ENCODE data around the gene RPLP1.
A peak's percentile ranks its signal among the peaks of the same experiment; 100 is the strongest.
"Not testable (repeated sequence)": the region's sequence is repeated elsewhere in the genome, so short reads cannot be mapped to it uniquely, and the experiment has no call there.

The RPLP1 gene

GRCh38 chr15:69443032-69443611 lies 9.5 kb upstream of the RPLP1 start:
- DNase-seq, result peak in 1 of 2 donors; percentile 25

- no peak for DNase-seq
These were observed 7.9 kb upstream of the RPLP1 start for GRCh38 chr15:69444686-69445085.

GRCh38 chr15:69446953-69447352 lies 5.7 kb upstream of the RPLP1 start:
- no peak for DNase-seq

- not testable (repeated sequence) for DNase-seq
These were observed 2.4 kb upstream of the RPLP1 start for GRCh38 chr15:69450221-69450620.

- DNase-seq, result no peak
These were observed 1.5 kb upstream of the RPLP1 start for GRCh38 chr15:69450968-69451695.

- peak in 1 of 2 donors; percentile 25 for DNase-seq
These were observed 497 bp upstream of the RPLP1 start for GRCh38 chr15:69451951-69452691.

GRCh38 chr15:69454953-69455352 lies 2.3 kb downstream of the RPLP1 start:
- no peak for DNase-seq

GRCh38 chr15:69456208-69457166 lies 3.9 kb downstream of the RPLP1 start:
- no peak for DNase-seq

DNA sequence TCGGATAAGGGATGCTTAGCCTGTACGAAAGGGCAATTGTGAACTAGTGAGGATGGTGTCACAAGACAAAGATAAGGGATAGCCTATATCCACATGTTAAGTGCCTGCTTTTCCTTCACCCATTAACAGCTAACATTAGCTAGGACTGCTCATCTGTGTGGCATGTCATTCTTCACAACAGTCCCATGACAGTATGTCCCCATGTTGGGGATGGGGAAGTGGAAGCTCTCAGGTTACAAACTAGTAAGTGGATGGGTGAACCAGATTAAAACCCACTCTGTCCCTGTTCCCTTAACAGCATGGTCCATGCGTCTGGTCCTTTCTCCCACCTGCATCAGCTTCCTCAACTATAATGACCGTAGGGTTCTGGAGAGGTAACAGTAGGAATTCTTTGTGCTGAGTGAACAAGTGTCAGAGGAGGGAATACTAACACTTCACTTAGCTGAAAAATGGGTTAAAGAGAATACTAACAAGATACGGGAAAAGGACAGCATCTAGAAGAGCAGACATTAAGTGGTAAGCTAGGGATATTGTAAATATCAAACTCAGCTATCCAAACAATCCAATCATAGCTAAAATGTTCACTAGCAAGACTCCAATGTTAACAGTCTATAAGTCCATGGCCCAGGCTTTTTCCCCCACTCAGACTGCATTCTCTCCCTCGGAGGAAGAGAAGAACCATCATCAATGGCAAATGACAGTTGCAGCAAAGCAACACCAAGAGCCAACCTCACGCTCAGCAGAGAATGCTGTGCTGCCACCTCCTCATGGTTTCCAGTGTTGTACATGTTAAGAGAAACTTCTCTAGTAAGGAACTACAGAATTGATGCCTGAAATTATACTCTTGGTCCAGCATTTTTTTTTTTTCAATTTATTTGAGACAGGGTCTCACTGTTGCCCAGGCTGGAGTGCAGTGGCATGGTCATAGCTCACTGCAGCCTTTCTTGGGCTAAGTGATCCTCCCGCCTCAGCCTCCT lies 5.0 kb downstream of the RPLP1 start:
- DNase-seq, result no peak

DNA sequence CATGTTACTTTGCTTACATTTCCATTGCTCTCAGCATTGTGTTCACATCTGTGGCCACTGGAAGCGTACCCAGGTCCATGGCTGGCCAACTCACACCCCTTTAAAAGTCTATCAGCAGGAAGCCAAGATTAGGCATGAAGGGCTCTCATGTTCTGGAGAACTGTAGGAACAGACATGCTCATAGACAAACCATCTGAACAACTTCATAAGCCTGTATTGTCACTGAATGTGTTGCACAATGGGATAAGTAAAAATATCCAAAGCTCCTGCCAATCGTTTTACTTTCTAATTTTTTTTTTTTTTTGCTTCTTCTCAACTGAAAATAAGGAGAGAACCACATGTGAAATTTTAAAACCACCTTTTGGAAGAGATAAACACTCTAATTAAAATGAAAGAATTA lies 6.4 kb downstream of the RPLP1 start:
- DNase-seq, result no peak

DNA sequence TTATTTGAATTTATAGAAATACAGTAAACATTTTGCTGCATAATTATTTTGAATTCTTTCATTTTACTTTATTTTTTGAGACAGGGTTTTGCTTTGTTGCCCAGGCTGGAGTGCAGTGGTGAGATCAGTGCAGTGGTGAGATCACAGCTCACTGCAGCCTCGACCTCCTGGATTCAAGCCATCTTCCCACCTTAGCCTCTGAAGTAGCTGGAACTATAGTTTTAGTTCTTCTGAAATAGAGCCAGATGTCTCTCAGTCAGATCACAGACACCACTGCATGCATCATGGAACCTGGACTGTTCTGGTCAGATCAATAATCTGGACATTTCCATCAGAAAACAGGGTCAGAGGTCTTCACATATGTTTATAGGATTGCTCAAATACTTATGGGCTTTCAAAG lies 7.9 kb downstream of the RPLP1 start:
- DNase-seq, result no peak

- no peak for DNase-seq
These were observed 9.4 kb downstream of the RPLP1 start for GRCh38 chr15:69462030-69462492.

- peak; percentile 93 to 95 for DNase-seq
These were observed 10.0 kb downstream of the RPLP1 start for GRCh38 chr15:69462493-69463181.

DNA sequence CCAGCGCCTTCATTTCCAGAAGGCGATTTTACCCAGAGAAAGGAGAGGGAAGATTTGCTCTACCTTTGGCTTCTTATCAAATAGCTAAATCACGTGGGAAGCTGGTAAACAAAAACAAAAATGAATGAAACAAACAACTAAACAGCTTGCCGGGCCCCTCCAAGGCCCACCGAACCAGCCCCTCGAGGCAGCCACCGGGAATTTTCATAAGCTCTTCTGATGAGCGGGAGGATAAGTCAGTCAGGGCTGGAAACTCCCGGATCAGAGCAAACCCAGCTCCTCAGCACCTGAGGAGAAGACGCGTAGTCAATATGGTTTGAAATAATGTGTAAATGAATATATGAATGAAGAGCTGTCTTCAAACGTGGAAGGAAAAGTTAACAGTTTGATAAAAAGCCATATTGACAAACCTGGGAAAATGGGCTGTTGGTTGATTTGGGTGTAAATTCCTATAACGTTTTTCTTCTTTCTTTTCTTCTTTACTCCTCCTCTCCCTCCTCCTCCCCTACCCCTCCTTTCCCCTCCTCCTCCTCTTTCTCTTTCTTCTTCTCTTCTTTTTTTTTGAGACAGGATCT lies 10.7 kb downstream of the RPLP1 start:
- DNase-seq, result no peak

- DNase-seq, result no peak
These were observed 12.6 kb downstream of the RPLP1 start for GRCh38 chr15:69465253-69465652.

DNA sequence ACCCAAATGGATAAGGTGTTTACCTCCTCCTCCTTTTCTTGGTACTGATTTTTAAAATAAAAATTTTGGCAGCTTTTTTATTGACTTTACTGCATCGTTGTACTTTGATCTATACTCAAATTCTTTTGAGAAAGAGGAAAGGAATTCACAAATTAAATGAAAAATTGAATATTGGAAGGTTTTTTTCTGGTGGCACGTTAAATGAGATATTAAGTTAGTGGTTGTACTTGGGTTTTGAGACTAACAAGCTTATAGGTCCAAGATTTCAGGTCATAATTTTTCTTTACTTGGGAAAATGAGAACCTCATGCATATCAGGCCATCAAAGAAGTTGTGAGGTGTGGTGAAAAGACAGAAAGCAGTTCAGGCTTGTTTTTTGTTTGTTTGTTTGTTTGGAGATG lies 14.1 kb downstream of the RPLP1 start:
- no peak for DNase-seq

DNA sequence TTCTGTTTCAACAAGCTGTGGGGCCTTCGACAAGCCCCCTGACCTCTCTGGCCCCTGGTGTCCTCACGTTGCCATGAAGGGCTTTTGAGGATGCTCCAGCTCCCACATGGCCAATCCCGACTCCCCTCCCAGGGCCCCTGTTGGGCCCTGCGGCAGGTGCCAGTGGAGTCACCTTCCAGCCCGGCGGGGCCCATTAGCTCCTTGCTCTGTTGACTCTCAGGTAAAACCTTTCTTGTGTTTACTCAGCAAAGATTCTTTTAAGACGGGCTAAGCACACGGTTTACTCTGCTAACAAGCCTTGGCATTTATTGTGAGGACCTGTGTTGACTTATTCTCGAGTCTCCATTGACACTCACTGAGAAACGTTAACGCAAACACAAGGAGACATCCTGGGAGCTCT lies 15.0 kb downstream of the RPLP1 start:
- no peak for DNase-seq

DNA sequence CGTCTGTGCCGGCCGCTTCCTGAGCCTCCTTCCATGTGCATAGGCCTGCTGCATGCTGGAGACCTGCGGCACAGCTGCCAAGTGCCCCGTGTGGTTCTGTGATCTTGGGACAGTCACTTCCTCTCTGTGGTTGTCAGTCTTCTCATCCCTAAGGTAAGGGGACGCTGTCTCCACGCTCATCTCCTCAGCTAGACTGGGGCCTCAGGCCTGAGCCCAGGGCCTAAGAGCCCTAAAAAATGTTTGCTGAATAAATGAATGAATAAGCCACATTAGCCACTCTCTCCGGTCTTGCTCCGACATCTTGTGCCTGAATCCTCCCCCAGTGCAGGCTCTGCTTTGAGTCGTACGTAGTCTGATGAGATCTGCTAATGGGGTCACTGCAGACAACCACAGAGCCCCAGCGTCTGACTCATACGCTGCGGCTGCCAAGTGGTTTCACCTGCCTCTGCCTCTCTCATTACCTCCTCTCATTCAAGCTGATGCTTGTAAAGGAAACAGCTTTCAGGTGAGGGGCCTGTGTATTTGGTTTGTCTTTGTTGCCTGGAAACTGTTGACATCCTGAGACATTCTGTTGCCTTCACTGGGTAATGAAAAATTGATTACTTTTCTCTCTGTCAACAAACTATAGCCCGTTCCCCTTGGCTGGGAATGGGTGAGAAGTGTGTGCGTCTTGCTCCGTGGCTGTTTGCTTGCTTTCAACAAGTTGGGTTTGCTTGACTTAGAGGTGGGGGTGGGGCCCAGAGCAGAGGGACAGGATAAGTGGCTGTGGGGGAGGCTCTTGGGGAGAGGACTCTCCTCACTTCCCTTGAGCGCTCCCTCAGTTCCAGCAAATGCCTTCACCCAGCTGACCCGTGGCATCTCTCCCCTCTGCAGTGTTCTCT lies 15.9 kb downstream of the RPLP1 start:
- peak; percentile 84 to 90 for DNase-seq

DNA sequence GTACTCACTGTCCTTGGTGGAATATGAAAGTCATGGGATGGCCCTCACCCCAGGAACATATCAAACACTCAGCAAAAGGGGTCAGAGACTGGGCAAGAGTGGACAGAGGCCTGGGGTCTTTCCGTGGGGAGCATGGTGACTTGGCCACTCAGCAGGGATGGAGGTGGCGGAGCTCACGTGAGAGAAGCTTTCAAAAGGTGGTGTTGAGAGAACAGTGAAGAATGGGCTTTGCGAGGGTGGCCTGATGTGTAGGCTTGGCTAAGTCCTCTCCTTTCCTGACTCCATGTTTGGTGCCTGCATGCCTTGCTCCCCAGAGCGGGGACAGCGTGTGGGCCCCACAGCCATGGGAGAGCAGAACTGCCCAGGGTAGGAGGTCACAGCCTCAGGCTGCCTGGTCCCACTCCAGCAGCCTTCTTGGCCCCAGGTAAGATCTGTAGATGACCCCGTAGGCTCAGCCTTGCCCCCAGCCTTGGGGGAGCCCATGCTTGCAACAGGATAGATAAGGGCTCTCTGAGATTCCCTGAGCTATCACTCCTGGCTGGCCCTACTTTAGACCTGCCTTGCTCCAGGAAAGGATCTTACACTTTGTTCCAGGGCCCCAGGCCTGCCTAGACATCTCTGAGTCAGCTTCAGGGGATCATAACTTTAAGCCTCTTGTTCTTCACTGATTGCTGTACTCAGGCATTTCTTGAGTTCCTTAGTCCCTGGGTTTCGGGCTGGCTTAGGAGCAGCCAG lies 17.0 kb downstream of the RPLP1 start:
- DNase-seq, result no peak
